Skeletal muscle tissue (tissue), 4 donors: ENCODE data around the gene ACSF3. TPM values are rescaled to one million over a fixed set of nuclear protein-coding genes. Genes with fewer than 3 reads are reported as not detected.

Experiments
- H3K27ac ChIP-seq: one replicate; pipeline ENCODE4 v1.7.0; 2013; ENCODE audit warnings: mild to moderate bottlenecking, low read depth, low read length, inconsistent platforms
- H3K27me3 ChIP-seq, 3 donors: one replicate each; pipeline ENCODE4 v1.7.0; 2013; ENCODE audit warnings: low read length in 3 of 3; ENCODE audit not compliant: control insufficient read depth in 3 of 3, insufficient read depth in 3 of 3
- H3K36me3 ChIP-seq, 3 donors: one replicate each; pipeline ENCODE4 v1.7.0; 2013; ENCODE audit warnings: low read length in 3 of 3; ENCODE audit not compliant: control insufficient read depth in 3 of 3, insufficient read depth in 3 of 3
- H3K4me1 ChIP-seq, 3 donors: one replicate each; pipeline ENCODE4 v1.7.0; 2013; ENCODE audit warnings: low read length in 3 of 3, mild to moderate bottlenecking in 3 of 3; ENCODE audit not compliant: control insufficient read depth in 3 of 3, insufficient read depth in 3 of 3
- H3K4me3 ChIP-seq, 3 donors: one replicate each; pipeline ENCODE4 v1.7.0; 2013; ENCODE audit warnings: low read length in 3 of 3
- H3K9ac ChIP-seq, 3 donors: one replicate each; pipeline ENCODE4 v1.7.0; 2013; ENCODE audit warnings: low read length in 3 of 3, mild to moderate bottlenecking in 3 of 3, moderate library complexity in 2 of 3, low read depth in 1 of 3
- H3K9me3 ChIP-seq, 3 donors: one replicate each; pipeline ENCODE4 v1.7.0; 2013; ENCODE audit warnings: low read length in 3 of 3; ENCODE audit not compliant: control insufficient read depth in 3 of 3
- total RNA-seq: library from RNA; depleted of rRNA; stranded (reverse); fragments of >200 nt; gene quantifications from one replicate; pipeline ENCODE4 v1.2.3, GENCODE V29; 2014
- donor health status: Osteomylitis.

ACSF3 gene
- total RNA-seq, 1 donor from 2014 or later, result 12.5 TPM

DNA sequence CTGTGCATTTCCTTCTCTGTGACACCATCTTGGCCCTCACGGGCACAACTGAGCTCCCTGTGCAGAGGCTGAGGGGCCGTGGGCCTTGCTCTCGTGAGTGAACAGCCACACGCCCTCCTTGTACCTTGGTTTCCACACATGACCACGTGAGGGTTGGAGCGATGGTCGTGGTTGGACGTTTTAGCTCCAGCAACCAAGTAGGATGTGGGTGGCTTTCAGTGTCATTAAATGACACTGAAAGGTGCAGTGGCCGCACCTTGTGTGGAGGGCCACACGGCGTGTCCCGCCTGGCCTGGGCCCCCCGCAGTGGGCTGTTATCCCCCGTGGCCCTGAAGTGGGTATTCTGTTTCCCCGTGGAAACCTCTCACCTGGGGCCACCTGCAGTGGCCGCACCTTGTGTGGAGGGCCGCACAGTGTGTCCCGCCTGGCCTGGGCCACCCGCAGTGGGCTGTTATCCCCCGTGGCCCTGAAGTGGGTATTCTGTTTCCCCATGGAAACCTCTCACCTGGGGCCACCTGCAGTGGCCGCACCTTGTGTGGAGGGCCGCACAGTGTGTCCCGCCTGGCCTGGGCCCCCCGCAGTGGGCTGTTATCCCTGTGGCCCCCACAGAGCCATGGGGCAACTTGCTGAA lies 28.2 kb downstream of the ACSF3 start:
- peaks cover 0 to 5% (median 0%) of the 10 kb centered on the region in 3 donors for H3K9me3 ChIP-seq
- H3K4me3 ChIP-seq, result no peak overlapping the region
- H3K9ac ChIP-seq, result no peak overlapping the region
- no peaks in the 10 kb centered on the region for H3K4me1 ChIP-seq
- H3K27me3 ChIP-seq, result no peaks in the 10 kb centered on the region
- peaks cover 46 to 53% (median 47%) of the 10 kb centered on the region in 3 donors for H3K36me3 ChIP-seq
- no peak overlapping the region for H3K27ac ChIP-seq

- no peaks in the 10 kb centered on the region for H3K4me1 ChIP-seq
- H3K9me3 ChIP-seq, result peaks cover 0 to 5% (median 0%) of the 10 kb centered on the region in 3 donors
- H3K9ac ChIP-seq, result no peak overlapping the region
- no peaks in the 10 kb centered on the region for H3K27me3 ChIP-seq
- H3K27ac ChIP-seq, result no peak overlapping the region
- no peak overlapping the region for H3K4me3 ChIP-seq
- H3K36me3 ChIP-seq, result peaks cover 40 to 47% (median 46%) of the 10 kb centered on the region in 3 donors
These were observed 28.7 kb downstream of the ACSF3 start for GRCh38 chr16:89122322-89122851.

GRCh38 chr16:89123001-89123830 lies 29.6 kb downstream of the ACSF3 start:
- Histone ChIP-seq H3K4me3 (no peak overlapping the region), H3K4me1 (no peaks in the 10 kb centered on the region), H3K9me3 (peaks cover 0 to 5% (median 0%) of the 10 kb centered on the region in 3 donors), H3K27ac (no peak overlapping the region), H3K9ac (no peak overlapping the region), H3K36me3 (peaks cover 36 to 45% (median 39%) of the 10 kb centered on the region in 3 donors), H3K27me3 (no peaks in the 10 kb centered on the region)

DNA sequence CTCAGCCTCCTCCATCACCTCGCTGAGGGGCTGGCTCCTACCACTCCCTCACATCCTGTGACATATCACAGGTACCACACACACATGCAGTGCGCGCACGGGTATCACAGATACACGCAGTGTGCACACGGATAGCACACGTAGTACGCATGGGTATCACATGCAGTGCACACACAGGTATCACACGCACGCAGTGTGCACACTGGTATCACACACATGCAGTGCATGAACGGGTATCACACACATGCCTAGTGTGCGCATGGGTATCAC lies 30.1 kb downstream of the ACSF3 start:
- Histone ChIP-seq H3K4me3 (no peak overlapping the region), H3K27me3 (no peaks in the 10 kb centered on the region), H3K9ac (no peak overlapping the region), H3K4me1 (no peaks in the 10 kb centered on the region), H3K27ac (no peak overlapping the region), H3K9me3 (peaks cover 0 to 5% (median 0%) of the 10 kb centered on the region in 3 donors), H3K36me3 (peaks cover 36 to 41% (median 38%) of the 10 kb centered on the region in 3 donors)

DNA sequence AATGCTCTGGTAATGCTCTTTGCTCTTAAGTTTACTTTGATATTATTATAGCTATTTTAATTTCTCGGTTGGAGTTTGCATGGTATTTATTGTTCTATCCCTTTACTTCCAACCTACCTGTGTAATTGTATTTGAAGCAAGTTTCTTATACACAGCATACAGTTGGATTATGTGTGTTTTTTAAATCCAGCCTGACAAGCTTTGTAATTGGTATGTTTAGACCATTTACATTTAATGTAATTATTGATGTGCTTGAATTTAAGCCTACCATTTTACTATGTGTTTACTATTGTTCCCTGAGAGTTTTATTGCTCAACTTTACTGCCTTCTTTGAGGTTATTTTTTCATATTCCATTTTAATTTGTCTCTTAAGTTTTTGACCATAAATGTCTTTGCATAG lies 35.7 kb downstream of the ACSF3 start:
- Histone ChIP-seq H3K27me3 (no peaks in the 10 kb centered on the region), H3K9ac (no peak overlapping the region), H3K4me1 (no peaks in the 10 kb centered on the region), H3K27ac (no peak overlapping the region), H3K36me3 (peaks cover 20 to 21% (median 21%) of the 10 kb centered on the region in 3 donors), H3K4me3 (no peak overlapping the region), H3K9me3 (peaks cover 0 to 5% (median 0%) of the 10 kb centered on the region in 3 donors)

GRCh38 chr16:89130448-89130847 lies 36.8 kb downstream of the ACSF3 start:
- Histone ChIP-seq H3K9ac (no peak overlapping the region), H3K9me3 (peaks cover 0 to 5% (median 0%) of the 10 kb centered on the region in 3 donors), H3K27me3 (no peaks in the 10 kb centered on the region), H3K27ac (no peak overlapping the region), H3K36me3 (peaks cover 22 to 28% (median 24%) of the 10 kb centered on the region in 3 donors), H3K4me3 (no peak overlapping the region), H3K4me1 (no peaks in the 10 kb centered on the region)

DNA sequence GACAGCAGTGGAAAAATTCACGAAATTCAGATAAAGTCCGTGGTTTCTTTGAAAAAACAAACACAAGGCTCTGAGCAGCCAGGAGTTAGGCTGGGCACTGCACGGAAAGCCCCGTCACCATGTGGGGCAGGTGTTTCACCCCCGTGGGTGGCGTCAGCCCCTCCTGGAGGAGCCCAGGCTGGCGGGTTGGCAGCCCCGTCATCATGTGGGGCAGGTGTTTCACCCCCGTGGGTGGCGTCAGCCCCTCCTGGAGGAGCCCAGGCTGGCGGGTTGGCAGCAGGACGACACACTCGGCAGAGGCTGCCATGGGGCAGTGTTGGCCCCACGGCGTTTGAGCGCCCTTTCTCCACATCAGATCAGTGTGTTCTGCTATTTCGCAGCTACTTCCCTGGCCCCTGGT lies 38.1 kb downstream of the ACSF3 start:
- H3K36me3 ChIP-seq, result peaks cover 19 to 29% (median 25%) of the 10 kb centered on the region in 3 donors

DNA sequence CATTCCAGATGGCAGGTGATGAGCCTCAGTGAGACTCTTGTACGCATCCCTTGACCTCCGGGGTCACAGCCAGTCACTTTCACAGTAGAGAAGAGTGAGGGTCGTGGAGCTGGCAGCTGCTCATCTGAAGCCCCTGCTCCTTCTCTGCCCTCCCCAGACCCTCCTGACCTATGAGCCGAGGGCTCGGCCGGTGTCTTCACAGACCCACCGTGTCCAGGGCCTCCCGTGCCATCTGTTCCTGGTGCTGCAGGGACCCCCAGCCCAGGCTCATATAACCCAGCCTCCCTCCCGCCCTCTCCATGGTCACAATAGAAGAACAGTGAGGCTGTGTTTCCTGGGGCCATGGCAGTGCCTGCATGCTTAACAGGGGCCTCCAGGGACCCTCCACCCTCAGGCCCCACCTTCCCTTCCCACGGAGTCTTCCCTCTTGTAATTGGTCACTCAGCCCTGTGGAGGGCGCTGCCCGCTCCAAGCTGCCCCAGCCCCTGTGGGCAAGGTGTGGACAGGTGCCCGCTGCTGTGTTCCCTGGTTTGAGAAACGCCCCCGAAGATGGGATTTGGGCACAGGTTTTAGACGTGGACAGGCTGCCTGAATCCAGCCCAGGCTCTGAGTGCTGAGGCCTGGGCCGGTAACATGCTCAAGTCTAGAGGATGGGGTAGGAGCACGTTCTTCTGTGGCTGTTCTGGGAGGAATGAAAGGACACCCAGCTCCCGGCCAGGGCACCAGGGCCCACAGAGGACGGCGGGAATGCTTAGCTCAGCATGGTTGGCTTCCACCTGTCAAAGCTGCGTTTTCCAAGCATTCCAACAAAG lies 38.7 kb downstream of the ACSF3 start:
- H3K4me3 ChIP-seq, result no peak overlapping the region
- no peak overlapping the region for H3K9ac ChIP-seq
- H3K27me3 ChIP-seq, result no peaks in the 10 kb centered on the region
- no peak overlapping the region for H3K27ac ChIP-seq
- H3K36me3 ChIP-seq, result peaks cover 19 to 29% (median 25%) of the 10 kb centered on the region in 3 donors
- H3K9me3 ChIP-seq, result no peaks in the 10 kb centered on the region
- no peaks in the 10 kb centered on the region for H3K4me1 ChIP-seq

More for the DNA sequence above, 38.1 kb downstream of the ACSF3 start:
- H3K27ac ChIP-seq, result no peak overlapping the region
- no peak overlapping the region for H3K9ac ChIP-seq
- H3K4me1 ChIP-seq, result no peaks in the 10 kb centered on the region
- no peaks in the 10 kb centered on the region for H3K27me3 ChIP-seq
- no peak overlapping the region for H3K4me3 ChIP-seq
- H3K9me3 ChIP-seq, result no peaks in the 10 kb centered on the region

DNA sequence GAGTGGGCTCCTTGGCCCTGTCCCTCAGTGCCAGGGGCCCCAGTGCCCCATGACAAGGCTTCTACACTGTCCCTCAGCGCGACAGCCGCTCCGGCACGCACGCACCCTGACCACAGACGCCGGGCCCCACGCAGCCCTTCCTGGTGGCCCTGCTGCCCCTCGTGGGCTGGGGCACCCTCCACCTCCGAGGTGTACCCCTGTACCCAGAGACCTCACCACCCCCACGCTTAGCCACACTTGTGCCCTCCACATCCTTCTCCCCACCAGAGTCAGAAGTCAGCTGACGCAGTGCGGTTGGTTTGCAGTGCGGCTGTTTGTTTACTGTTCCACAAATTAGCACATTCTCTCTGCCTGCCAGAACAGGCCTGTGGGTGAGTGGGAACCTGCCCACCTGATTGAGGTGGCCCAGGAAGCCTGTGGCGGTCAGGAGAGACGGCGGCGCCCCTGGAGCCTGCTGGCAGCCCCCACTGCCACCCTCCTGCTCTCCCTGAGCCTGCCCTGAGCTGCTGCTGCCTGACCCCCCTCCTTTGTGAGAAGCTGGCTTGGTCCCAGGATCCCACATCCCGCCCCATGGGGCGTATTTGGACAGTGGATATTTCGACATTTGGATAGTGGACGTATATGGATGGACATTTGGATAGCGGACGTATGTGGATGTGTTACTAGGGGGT lies 39.9 kb downstream of the ACSF3 start:
- H3K36me3 ChIP-seq, result peaks cover 21 to 31% (median 25%) of the 10 kb centered on the region in 3 donors

More for the DNA sequence above, 39.9 kb downstream of the ACSF3 start:
- Histone ChIP-seq H3K4me1 (no peaks in the 10 kb centered on the region), H3K27ac (no peak overlapping the region), H3K9ac (no peak overlapping the region), H3K27me3 (no peaks in the 10 kb centered on the region), H3K4me3 (no peak overlapping the region), H3K9me3 (no peaks in the 10 kb centered on the region)
